ENCODE data around the gene FGF5.
A peak's percentile ranks its signal among the peaks of the same experiment; 100 is the strongest.
"Not testable (repeated sequence)": the region's sequence is repeated elsewhere in the genome, so short reads cannot be mapped to it uniquely, and the experiment has no call there.

Gene FGF5

DNA sequence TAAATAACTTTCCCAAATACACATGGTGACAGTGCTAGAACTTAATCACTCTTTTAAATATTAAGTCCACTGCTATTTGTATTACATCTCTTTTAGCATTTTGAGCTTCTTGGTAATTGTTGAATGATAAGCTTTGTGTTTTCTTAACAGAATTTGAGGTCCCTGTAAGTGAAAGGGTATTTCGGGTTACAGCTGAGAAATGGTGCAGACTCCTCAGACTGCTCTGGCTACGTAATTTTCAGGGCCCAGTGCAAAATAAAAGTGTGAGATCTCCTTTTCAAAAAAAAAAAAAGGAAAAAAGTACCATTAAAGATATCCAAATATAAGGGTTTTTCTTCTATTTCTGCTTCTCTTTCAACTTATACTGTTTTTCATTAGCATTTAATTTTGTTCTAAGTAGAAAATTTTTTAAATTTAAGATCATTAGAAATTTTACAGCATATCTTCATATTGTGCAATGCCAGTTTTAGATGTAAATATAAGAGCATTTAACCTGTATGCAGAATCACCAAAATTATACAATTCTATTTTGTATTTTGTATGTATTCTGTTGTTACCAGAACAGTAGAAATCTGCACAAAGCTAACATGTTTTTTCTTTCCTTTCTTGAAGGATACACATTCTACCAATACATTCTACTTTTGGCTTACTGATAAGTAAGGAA lies 33.6 kb upstream of the FGF5 start:
- Histone ChIP-seq H3K36me3 (ENCODE audit: insufficient read depth, low read length) (no peaks in the 10 kb centered on the region), H3K27ac (ENCODE audit: low read depth, low read length) (no peak overlapping the region), H3K4me3 (ENCODE audit: low read depth, low read length) (peak overlapping the region; percentile 53; the same call in 1 of the 2 replicates), H3K4me1 (ENCODE audit: control insufficient read depth, insufficient read depth, low read length, unreplicated experiment) (peaks cover 61% of the 10 kb centered on the region), H2AFZ (ENCODE audit: low read length, unreplicated experiment) (peak overlapping the region; percentile 87), H3K27me3 (ENCODE audit: insufficient read depth, low read length) (no peaks in the 10 kb centered on the region), H3K79me2 (ENCODE audit: control insufficient read depth, insufficient read depth, low read length, unreplicated experiment) (no peaks in the 10 kb centered on the region)

DNA sequence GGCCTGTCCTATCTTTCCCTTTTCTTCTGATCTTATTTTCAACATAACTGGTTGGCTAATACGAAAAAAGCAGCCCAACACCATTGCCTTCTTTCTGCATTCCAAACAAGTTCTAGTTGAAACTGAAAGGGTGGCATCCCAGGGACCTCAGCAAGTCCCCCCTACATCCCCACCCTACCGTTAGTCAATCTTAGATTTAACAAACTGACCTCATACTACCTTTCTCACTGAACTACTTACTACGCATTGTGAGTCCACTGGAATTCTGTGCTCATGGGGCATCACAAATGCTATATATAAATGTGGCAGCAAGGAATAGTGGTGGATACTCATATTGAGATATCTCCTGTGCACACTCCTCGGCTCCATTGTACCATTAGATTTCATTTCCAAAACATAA lies 33.1 kb upstream of the FGF5 start:
- Histone ChIP-seq H2AFZ (ENCODE audit: low read length, unreplicated experiment) (no peak overlapping the region), H3K4me1 (ENCODE audit: control insufficient read depth, insufficient read depth, low read length, unreplicated experiment) (peaks cover 65% of the 10 kb centered on the region), H3K4me3 (ENCODE audit: low read depth, low read length) (no peak overlapping the region), H3K27ac (ENCODE audit: low read depth, low read length) (no peak overlapping the region), H3K79me2 (ENCODE audit: control insufficient read depth, insufficient read depth, low read length, unreplicated experiment) (no peaks in the 10 kb centered on the region), H3K36me3 (ENCODE audit: insufficient read depth, low read length) (no peaks in the 10 kb centered on the region), H3K27me3 (ENCODE audit: insufficient read depth, low read length) (no peaks in the 10 kb centered on the region)

DNA sequence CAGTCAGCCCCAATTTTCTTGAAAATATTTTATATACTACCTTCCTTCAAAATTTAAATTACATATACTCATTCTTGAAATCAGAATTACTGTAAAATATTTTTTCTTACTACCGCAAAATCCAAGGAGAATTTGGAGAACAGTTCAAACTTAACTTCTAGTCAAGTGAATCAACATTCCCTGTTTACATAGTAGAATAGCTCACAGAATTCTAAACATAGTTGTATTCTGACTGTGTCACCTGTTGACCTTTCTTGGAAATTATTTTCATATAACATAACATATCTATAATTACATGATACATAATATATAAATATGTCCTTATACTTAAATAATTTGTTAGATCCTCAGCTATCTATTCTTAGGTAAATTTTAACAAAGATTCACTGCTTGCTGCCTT lies 31.0 kb upstream of the FGF5 start:
- Histone ChIP-seq H3K36me3 (ENCODE audit: insufficient read depth, low read length) (no peaks in the 10 kb centered on the region), H3K27ac (ENCODE audit: low read depth, low read length) (peak overlapping the region; percentile 84), H3K4me3 (ENCODE audit: low read depth, low read length) (no peak overlapping the region; the same call in 1 of the 2 replicates), H3K27me3 (ENCODE audit: insufficient read depth, low read length) (no peaks in the 10 kb centered on the region), H3K4me1 (ENCODE audit: control insufficient read depth, insufficient read depth, low read length, unreplicated experiment) (peaks cover 83% of the 10 kb centered on the region), H2AFZ (ENCODE audit: low read length, unreplicated experiment) (peak overlapping the region; percentile 98), H3K79me2 (ENCODE audit: control insufficient read depth, insufficient read depth, low read length, unreplicated experiment) (no peaks in the 10 kb centered on the region)

DNA sequence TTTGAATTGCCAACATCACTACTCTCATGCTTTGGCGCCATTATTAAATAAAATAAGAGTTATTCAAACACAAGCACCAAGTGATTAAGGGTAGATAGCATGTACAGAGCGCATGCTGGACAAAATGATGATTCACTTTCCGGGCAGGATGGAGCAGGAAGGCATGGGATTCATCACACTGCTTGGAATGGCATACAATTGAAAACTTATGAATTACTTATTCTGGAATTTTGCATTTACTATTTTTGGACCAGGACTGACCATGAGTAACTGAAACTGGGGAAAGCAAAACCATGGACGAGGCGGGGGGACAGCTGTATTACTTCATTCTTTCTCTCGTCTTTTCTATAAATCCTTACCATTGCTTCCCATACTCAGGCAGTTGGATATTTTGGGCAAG lies 28.5 kb upstream of the FGF5 start:
- Histone ChIP-seq H3K4me1 (ENCODE audit: control insufficient read depth, insufficient read depth, low read length, unreplicated experiment) (peaks cover 80% of the 10 kb centered on the region), H3K27ac (ENCODE audit: low read depth, low read length) (peak overlapping the region; percentile 94), H3K4me3 (ENCODE audit: low read depth, low read length) (peak overlapping the region; percentile 49)

DNA sequence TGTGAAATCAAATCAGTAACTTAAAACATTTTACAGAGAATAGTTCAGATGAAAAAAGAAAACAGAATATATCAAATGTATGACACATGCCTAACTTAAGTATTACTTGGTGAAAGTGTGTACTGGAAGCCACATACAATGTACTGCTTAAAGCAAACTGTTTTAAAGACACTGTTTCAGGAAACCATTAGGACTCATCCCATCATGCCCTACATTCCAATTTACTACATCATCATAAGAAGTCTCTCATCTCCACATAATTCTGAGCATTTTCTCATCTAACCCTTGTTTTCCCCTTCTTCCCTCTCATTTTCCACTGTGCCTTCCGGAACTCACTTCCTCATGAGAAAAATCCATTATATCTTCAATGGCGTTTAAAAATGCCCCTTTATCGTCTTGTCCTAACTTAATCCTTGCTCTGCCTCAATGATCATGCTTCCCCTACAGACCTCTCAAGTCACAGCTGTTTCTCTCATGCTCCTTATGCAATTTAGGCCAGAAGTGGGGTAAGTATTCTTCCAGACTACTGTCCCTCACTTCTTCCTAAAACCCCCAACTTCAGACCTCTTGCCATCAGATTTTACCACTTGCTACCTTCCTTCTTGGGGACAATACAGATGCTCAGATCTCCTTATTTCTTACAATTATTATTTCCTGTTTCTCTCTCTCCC lies 26.8 kb upstream of the FGF5 start:
- peaks cover 66% of the 10 kb centered on the region for H3K4me1 ChIP-seq (ENCODE audit: control insufficient read depth, insufficient read depth, low read length, unreplicated experiment)
- H3K27ac ChIP-seq (ENCODE audit: low read depth, low read length), result peak overlapping the region; percentile 94
- H3K79me2 ChIP-seq (ENCODE audit: control insufficient read depth, insufficient read depth, low read length, unreplicated experiment), result no peaks in the 10 kb centered on the region
- H3K4me3 ChIP-seq (ENCODE audit: low read depth, low read length), result no peak overlapping the region
- H2AFZ ChIP-seq (ENCODE audit: low read length, unreplicated experiment), result peak overlapping the region; percentile 53
- H3K27me3 ChIP-seq (ENCODE audit: insufficient read depth, low read length), result no peaks in the 10 kb centered on the region
- H3K36me3 ChIP-seq (ENCODE audit: insufficient read depth, low read length), result no peaks in the 10 kb centered on the region

More for the DNA sequence above, 28.5 kb upstream of the FGF5 start:
- Histone ChIP-seq H2AFZ (ENCODE audit: low read length, unreplicated experiment) (peak overlapping the region; percentile 86), H3K27me3 (ENCODE audit: insufficient read depth, low read length) (no peaks in the 10 kb centered on the region), H3K79me2 (ENCODE audit: control insufficient read depth, insufficient read depth, low read length, unreplicated experiment) (no peaks in the 10 kb centered on the region), H3K36me3 (ENCODE audit: insufficient read depth, low read length) (no peaks in the 10 kb centered on the region)

DNA sequence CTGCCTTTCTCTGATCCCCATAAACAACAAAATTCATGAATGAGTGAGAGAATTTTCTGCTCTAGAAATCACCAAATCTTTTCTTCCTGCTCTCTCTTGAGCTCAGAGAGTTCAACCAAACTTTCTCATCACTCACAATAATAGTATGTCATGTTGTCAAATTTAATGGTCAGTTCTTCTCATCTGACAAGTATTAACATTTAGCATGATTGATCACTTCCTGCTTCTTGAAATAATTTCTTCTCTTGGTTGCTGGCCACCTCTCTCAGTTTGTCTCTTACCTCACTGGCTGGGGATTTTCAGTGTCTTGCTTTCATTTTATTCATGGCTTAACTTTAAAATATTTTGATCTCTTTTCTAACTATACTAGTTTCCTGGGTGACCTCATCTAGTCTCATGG lies 25.5 kb upstream of the FGF5 start:
- Histone ChIP-seq H3K4me1 (ENCODE audit: control insufficient read depth, insufficient read depth, low read length, unreplicated experiment) (peaks cover 54% of the 10 kb centered on the region), H2AFZ (ENCODE audit: low read length, unreplicated experiment) (peak overlapping the region; percentile 53), H3K27ac (ENCODE audit: low read depth, low read length) (peak overlapping the region; percentile 43), H3K79me2 (ENCODE audit: control insufficient read depth, insufficient read depth, low read length, unreplicated experiment) (no peaks in the 10 kb centered on the region), H3K27me3 (ENCODE audit: insufficient read depth, low read length) (no peaks in the 10 kb centered on the region), H3K4me3 (ENCODE audit: low read depth, low read length) (peak overlapping the region; percentile 15), H3K36me3 (ENCODE audit: insufficient read depth, low read length) (no peaks in the 10 kb centered on the region)

DNA sequence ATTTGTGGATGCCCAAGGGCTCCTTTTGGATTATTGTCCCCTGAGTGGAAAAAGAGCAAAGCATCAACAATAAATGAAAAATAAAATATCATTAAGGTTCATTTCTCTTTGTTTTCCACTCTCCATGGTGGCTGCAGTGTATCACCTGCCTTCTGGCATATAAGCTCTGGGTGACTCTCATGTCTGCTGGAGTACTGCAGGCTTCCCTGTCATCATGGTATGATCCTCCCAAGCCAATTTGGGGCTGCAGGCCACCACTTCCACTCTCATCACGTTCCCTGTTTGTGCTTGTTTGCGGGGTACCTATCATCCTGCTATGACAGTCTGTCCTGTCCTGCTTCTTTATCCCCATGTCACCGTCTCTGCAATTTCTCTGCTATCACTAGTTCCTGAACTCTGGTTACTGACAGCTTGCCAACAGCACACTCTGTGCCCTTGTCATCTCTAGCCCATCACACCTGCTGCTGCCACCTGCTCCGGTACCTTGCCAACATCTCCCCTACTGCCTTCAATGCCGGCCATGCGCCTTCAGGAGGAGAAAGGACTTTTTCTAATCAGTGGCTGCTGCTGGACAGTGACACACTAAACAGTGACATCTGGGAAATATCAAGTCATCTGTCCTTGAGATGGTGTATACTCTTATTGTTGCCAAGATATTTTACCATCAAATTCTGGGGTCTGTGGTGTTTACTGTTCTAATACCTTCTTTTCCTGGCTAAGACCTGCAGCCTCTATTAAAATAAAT lies 23.0 kb upstream of the FGF5 start:
- Histone ChIP-seq H3K4me3 (ENCODE audit: low read depth, low read length) (no peak overlapping the region), H3K27me3 (ENCODE audit: insufficient read depth, low read length) (no peaks in the 10 kb centered on the region), H3K36me3 (ENCODE audit: insufficient read depth, low read length) (no peaks in the 10 kb centered on the region)

DNA sequence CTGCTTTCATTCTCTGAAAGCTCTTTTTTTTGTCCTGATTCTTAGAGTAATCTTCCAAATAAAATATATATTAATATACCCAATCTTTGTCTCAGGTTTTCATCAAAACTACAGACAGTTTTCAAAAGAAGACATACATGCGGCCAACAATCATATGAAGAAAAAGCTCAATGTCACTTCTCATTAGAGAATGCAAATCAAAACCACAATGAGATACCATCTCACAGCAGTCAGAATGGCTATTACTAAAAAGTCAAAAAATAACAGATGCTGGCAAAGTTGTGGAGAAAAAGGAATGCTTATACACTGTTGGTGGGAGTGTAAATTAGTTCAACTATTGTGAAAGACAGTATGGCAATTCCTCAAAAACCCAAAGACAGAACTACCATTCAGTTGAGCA lies 19.0 kb upstream of the FGF5 start:
- H3K4me3 ChIP-seq (ENCODE audit: low read depth, low read length); H3K36me3 ChIP-seq (ENCODE audit: insufficient read depth, low read length); H3K27ac ChIP-seq (ENCODE audit: low read depth, low read length); H2AFZ ChIP-seq (ENCODE audit: low read length, unreplicated experiment); H3K79me2 ChIP-seq (ENCODE audit: control insufficient read depth, insufficient read depth, low read length, unreplicated experiment); H3K27me3 ChIP-seq (ENCODE audit: insufficient read depth, low read length): not testable (repeated sequence)
- peaks cover 11% of the 10 kb centered on the region for H3K4me1 ChIP-seq (ENCODE audit: control insufficient read depth, insufficient read depth, low read length, unreplicated experiment)

More for the DNA sequence above, 23.0 kb upstream of the FGF5 start:
- no peak overlapping the region for H2AFZ ChIP-seq (ENCODE audit: low read length, unreplicated experiment)
- H3K79me2 ChIP-seq (ENCODE audit: control insufficient read depth, insufficient read depth, low read length, unreplicated experiment), result no peaks in the 10 kb centered on the region
- peaks cover 33% of the 10 kb centered on the region for H3K4me1 ChIP-seq (ENCODE audit: control insufficient read depth, insufficient read depth, low read length, unreplicated experiment)
- H3K27ac ChIP-seq (ENCODE audit: low read depth, low read length), result no peak overlapping the region

DNA sequence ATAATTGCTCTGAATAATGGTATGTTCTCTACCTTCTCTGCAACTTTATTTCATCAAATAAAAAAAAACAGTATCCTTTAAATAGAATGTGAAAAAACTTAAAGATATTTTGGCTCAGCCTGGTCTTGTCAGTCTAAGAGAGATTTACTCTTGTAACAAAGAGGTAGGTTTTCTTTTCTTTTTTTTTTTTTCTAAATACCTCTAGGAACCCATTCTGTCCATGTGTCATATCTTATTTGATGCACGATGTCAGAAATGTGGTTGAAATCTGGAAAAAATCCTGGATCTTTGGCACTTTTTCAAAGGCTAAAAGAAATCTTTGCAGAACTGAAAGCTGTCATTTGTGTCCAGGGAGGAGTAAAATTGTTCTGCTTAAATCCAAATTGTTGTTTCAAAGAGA lies 17.3 kb upstream of the FGF5 start:
- H2AFZ ChIP-seq (ENCODE audit: low read length, unreplicated experiment), result peak overlapping the region; percentile 55
- no peaks in the 10 kb centered on the region for H3K36me3 ChIP-seq (ENCODE audit: insufficient read depth, low read length)

DNA sequence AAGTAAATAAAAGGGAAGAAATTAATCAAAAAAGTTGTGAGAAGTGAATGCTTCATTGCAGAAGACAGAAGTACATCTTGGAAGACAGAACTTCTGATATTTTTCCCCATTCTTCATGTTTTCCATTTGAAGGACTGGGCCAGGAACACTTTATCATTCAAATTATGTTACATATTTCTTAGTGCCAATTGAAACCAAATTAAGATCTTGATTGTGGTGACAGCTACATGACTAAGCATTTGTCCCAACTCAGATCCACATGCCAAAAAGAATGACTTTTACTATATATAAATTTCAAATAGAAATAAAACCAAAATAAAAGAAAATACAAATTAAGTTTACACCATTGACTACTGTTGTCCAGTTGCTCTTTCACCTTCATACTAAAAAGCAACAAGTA lies 14.0 kb upstream of the FGF5 start:
- H3K79me2 ChIP-seq (ENCODE audit: control insufficient read depth, insufficient read depth, low read length, unreplicated experiment), result no peaks in the 10 kb centered on the region
- H3K27ac ChIP-seq (ENCODE audit: low read depth, low read length), result no peak overlapping the region
- no peaks in the 10 kb centered on the region for H3K36me3 ChIP-seq (ENCODE audit: insufficient read depth, low read length)

More for the DNA sequence above, 17.3 kb upstream of the FGF5 start:
- Histone ChIP-seq H3K27ac (ENCODE audit: low read depth, low read length) (no peak overlapping the region), H3K4me3 (ENCODE audit: low read depth, low read length) (peak overlapping the region; percentile 12; the same call in 1 of the 2 replicates), H3K27me3 (ENCODE audit: insufficient read depth, low read length) (no peaks in the 10 kb centered on the region), H3K79me2 (ENCODE audit: control insufficient read depth, insufficient read depth, low read length, unreplicated experiment) (no peaks in the 10 kb centered on the region), H3K4me1 (ENCODE audit: control insufficient read depth, insufficient read depth, low read length, unreplicated experiment) (peaks cover 16% of the 10 kb centered on the region)

More for the DNA sequence above, 14.0 kb upstream of the FGF5 start:
- no peak overlapping the region for H2AFZ ChIP-seq (ENCODE audit: low read length, unreplicated experiment)
- no peak overlapping the region for H3K4me3 ChIP-seq (ENCODE audit: low read depth, low read length)
- no peaks in the 10 kb centered on the region for H3K27me3 ChIP-seq (ENCODE audit: insufficient read depth, low read length)
- H3K4me1 ChIP-seq (ENCODE audit: control insufficient read depth, insufficient read depth, low read length, unreplicated experiment), result peaks cover 33% of the 10 kb centered on the region
